GM19240 (cell line): ENCODE measurements around the gene IKZF3.
"Not testable (repeated sequence)": the region's sequence is repeated elsewhere in the genome, so short reads cannot be mapped to it uniquely, and the experiment has no call there.

Source experiments
- DNase-seq: peaks from one replicate; pipeline ENCODE4 v3.0.0; 2011; ENCODE audit warnings: low spot score; ENCODE audit not compliant: insufficient read length

Gene IKZF3

GRCh38 chr17:39782481-39782880, 81.6 kb downstream of the IKZF3 start:
- no peak for DNase-seq

DNA sequence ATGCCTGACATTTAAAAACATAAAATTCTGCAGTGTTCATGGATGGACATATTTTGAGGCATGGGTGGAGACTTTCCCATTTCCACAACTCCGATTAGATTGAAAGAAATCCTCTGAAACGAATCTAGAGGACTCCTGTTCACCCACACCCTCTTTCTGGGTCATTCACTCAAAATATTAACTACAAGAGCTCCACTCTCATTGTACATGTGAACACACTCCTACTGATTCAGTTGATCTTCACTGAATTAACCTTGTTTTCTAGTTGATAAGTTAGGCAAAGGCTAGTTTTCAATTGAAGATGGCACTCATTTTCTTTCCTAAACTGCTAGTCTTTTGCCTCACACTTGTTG, 82.3 kb downstream of the IKZF3 start:
- no peak for DNase-seq

- no peak for DNase-seq
Measured at GRCh38 chr17:39781031-39781860, 82.9 kb downstream of the IKZF3 start.

GRCh38 chr17:39777534-39778365, 86.4 kb downstream of the IKZF3 start:
- DNase-seq: no peak

- no peak for DNase-seq
Measured at GRCh38 chr17:39776252-39776651, 87.9 kb downstream of the IKZF3 start.

DNA sequence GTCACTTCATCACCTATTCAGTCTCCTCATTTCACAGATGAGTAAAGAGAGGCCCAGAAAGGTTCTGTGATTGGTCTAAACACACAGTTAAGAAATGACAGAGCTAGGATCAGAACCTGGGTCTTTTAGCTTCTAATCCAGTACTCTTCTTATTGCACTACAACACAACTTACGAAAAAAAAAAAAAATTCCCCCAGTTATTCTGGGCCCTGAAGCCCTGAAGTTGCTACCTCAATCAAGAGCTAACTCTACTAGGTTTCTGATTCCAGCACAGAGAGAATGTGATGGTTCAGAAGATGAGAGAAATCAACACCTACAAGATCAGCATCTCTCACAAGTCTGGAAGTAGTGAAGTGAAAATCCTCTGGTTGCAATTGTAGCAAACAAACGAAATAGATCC, 89.1 kb downstream of the IKZF3 start:
- no peak for DNase-seq

DNA sequence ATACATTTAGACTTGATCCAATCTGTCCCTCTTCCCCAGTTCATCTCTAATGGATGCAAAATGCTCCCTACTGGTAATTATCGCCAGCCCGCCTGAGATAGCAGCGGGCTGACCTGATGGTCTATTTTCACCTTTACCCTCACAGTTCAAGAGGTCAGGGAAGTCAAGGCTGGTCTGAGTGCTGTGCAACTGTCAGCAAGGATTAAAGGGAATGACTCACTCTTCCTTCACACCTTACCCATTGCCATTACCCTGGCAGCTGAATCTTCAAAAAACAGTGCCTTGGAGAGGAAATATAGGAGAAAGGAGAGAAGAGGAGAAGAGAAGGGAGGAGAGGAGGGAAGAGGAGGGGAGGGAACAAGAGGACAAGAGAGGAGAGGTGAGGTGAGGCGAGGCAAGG, 90.1 kb downstream of the IKZF3 start:
- DNase-seq: no peak

- no peak for DNase-seq
Measured at GRCh38 chr17:39772987-39773934, 90.9 kb downstream of the IKZF3 start.

DNA sequence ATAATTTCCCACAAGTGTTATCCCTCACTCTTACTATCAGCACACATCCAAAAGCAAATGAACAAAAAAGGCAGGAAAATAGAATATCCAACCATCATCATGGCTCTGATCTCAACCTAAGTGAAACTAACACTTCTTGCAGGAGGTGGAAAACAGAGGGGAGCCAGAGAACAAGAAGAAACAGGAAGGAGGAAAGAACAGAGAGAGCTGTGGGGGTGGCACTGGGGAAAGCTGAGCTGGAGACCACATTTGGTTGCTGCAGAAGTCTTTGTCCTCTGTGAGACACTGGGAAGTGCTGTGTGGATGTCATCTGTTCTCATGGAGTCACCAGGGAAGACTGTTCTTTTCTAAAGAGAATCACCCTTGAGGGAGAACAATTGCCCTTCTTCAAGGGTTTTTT, 91.7 kb downstream of the IKZF3 start:
- DNase-seq: no peak

GRCh38 chr17:39769974-39770587, 94.0 kb downstream of the IKZF3 start:
- DNase-seq: no peak

- DNase-seq: no peak
Measured at GRCh38 chr17:39767147-39767546, 97.0 kb downstream of the IKZF3 start.

GRCh38 chr17:39765766-39766165, 98.3 kb downstream of the IKZF3 start:
- DNase-seq: no peak

DNA sequence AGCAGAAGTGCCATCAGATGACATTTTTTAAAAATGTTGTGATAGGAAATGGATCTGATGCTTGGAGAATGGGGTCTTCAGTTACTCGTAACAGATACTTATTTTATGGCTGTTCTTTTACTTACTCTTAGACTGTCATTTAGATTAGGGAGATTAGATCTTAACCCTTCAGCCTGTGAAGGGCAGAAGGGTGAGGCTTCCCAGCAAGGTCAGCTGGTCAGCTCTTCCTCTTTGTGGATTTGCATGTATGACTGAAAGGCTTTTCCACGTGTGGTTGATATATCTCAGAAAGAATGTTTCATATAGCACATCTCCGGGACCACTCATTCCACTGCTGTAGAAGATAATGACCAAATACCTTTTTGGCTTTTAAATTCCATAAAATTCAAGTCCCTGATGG, 98.9 kb downstream of the IKZF3 start:
- no peak for DNase-seq

DNA sequence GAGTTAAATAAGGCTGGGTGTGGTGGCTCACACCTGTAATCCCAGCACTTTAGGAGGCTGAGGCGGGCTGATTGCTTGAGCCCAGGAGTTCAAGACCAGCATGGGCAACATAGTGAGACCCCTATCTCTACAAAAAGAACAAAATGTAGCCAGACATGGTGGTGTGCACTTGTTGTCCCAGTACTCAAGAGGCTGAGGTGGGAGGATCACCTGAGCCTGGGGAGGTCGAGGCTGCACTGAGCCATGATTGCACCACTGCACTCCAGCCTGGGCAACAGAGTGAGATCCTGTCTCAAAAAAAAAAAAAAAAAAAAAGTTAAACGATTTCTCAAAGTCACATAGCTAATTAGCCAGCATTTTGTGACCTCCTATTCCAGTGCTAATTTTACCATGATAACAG, 99.9 kb downstream of the IKZF3 start:
- not testable (repeated sequence) for DNase-seq

DNA sequence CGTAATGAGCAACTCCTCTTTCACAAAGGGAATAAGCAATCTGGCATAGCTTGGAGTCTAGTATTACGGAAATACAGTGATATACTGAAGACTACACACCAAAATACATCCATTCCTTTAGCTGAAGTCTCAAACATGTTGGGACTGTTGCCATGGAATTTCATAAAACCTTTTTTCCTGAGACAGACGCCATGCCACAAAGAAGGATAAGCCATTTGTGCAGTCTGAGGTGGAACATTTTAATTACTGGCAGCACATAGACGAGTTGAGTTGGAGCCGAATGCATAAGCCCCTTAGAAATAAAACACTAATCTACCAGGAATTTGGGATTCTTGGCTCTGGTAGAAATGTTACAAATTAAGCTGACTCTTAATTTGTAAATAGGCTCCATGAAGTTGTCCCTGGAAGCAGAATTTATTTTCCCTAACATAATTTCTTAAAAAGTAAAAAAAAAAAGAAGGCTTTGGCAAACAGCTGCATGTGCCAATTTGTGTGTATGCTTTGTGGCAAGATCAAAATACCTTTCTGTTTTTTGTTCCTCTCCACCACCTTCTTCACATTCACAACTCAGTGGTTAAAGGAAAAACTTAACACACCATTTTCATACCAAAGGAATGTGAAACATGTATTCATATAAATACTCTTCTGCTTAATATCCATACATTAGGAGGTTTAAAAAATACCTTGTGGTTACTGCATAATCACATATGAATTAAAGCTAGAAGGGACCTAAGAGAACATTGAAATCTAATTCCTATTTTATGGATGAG, 100.9 kb downstream of the IKZF3 start:
- DNase-seq: no peak

GRCh38 chr17:39761861-39762496, 102.1 kb downstream of the IKZF3 start:
- DNase-seq: no peak

- DNase-seq: no peak
Measured at GRCh38 chr17:39759204-39759603, 104.9 kb downstream of the IKZF3 start.

- no peak for DNase-seq
Measured at GRCh38 chr17:39757931-39758873, 105.9 kb downstream of the IKZF3 start.

DNA sequence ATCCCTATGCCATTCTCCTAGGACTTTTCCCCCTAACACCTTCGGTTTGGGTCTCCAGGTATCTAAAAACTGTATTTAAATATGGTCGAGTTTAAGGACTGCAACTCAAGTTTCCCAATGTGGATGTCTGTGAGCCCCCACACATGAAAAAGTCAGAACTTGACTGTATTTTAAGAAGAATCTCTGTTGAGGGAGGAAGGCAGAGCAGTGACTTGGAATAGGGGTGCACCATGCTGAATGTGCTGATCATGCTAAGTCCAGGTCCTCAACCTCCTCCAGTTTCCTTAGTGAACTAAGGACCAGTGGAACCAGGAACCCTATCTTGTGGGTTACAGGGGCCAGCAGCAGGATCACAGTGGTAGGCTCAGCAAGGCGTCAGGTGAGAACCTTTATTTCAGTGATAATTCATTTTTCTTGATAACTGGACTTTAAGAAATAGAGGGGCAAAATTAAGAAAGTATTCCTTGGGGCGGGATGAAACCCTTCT, 106.9 kb downstream of the IKZF3 start:
- no peak for DNase-seq
